GM13976 (cell line): ENCODE data around the gene DPY19L2.
"Not testable (repeated sequence)": the region's sequence is repeated elsewhere in the genome, so short reads cannot be mapped to it uniquely, and the experiment has no call there.

Source experiments
- DNase-seq: peaks from one replicate; pipeline ENCODE4 v3.0.0; 2012; ENCODE audit warnings: low spot score
- CTCF ChIP-seq: IDR thresholded peaks from 2 replicates; pipeline ENCODE4 v1.5.1; 2012; ENCODE audit warnings: borderline replicate concordance, mild to moderate bottlenecking; ENCODE audit not compliant: insufficient read depth; ENCODE audit errors: extremely low read depth, missing control alignments, control extremely low read depth
- in situ Hi-C: fragments of 300-500 bp; cut with MboI; formaldehyde crosslinking; loops from one replicate; pipeline ENCODE4 v1.12.0; 2022; ENCODE audit warnings: low sequenced_read_pairs, mixed read lengths, inconsistent platforms; ENCODE audit not compliant: unreplicated experiment

DPY19L2 gene

GRCh38 chr12:63668028-63668799, at the start of gene DPY19L2:
Gene DPY19L2 (minus strand): TSS chr12:63668493. CDS start chr12:63668393, 100 bp downstream.
- peak; percentile 34 for DNase-seq
- TF ChIP-seq CTCF = no peak
- in situ Hi-C loops = no loop called here

DNA sequence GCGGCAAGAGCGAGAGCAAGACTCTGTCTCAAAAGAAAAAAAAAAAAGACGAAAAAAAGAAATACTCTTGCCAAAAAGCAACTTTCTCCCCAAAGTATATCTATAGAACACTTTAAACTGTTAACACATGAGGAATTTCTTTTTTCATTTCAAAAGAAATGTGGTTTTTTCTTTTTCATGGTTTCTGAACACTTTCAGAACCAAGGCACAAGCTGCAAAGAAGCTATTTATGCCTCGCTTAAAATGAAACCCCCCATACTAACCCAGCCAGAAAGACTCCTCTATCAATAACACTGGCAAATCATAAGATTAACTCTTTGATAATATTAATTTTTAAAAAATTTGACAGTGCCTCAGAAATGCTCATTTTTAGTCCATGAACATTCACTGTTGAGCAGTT, 48.6 kb upstream of the DPY19L2 start:
- DNase-seq, in situ Hi-C loops: not testable (repeated sequence)

- in situ Hi-C loops = not testable (repeated sequence)
These were observed 46.9 kb upstream of the DPY19L2 start for GRCh38 chr12:63715107-63715625.

GRCh38 chr12:63714409-63714808, 46.1 kb upstream of the DPY19L2 start:
- in situ Hi-C loops, DNase-seq: not testable (repeated sequence)

More at GRCh38 chr12:63715107-63715625, 46.9 kb upstream of the DPY19L2 start:
- DNase-seq = not testable (repeated sequence)

DNA sequence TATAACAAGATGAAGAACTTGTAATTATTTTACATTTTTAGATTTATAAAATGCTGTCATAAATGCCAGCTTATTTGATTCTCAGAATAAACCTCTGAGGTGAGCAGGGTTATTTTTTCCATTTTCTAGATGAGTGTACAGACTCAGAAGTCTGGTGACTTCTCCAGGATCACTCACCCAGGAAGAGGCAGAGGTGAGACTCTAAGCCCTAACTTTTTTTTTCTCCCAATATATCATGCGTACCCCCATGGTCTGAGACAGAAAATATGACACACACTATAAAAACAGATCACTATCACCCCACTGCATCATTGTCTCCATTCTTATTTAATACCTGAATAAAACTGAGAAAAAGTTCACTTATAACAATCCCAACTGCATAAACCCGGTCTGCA, 45.4 kb upstream of the DPY19L2 start:
- in situ Hi-C loops = not testable (repeated sequence)

GRCh38 chr12:63712979-63713680, 44.8 kb upstream of the DPY19L2 start:
- in situ Hi-C loops, DNase-seq: not testable (repeated sequence)

More for the DNA sequence above, 45.4 kb upstream of the DPY19L2 start:
- DNase-seq = not testable (repeated sequence)

DNA sequence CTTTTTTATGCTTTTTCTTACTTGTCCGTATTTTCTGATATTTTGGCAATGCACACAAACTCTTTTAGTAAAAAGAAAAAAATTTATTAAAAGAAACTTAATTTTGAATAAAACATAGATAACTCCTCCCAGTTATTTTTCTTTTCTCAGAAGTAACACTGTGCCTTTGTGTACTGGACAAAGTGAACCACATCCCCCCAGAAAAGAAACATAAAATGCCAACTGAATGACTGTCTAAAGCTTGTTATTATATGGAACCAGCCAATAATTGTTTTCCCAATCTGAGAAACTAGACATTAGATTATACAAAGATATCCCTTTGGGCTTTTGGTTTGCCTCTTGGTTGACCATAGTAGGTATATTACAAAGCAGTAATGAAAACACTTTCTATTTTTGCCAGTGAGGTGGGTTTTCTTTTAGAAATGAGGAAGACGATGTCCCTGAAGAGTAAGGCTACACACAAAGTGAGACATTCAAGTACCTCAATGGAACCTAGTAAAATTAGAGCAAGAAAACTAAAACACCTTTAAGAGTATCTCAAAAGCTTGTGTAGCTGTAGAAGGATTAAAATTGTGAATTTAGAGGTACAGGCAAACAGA, 44.2 kb upstream of the DPY19L2 start:
- in situ Hi-C loops, DNase-seq: not testable (repeated sequence)

GRCh38 chr12:63711339-63711738, 43.0 kb upstream of the DPY19L2 start:
- in situ Hi-C loops, DNase-seq: not testable (repeated sequence)

GRCh38 chr12:63706336-63706735, 38.0 kb upstream of the DPY19L2 start:
- in situ Hi-C loops = no loop called here
- TF ChIP-seq CTCF = no peak
- no peak for DNase-seq

- DNase-seq, in situ Hi-C loops: not testable (repeated sequence)
These were observed 31.5 kb upstream of the DPY19L2 start for GRCh38 chr12:63699678-63700382.

DNA sequence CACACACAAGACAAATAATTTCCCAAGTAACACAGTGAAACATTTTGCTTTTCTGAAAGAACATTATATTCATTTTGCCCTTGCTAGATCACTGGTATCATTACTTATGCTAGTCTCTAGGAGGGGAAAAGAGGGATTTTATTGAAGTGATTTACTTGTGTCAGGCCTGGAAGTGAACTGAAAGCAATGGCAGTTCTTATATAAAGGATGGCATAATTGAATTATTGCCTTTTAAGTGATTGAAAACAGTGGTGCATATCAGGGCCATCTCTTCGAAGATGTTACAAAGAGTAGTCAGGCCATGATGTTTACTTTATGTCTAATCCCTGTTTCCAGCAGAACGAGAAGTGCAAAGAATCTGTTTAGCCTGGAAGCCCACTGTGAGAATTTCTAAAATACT, 30.7 kb upstream of the DPY19L2 start:
- in situ Hi-C loops, DNase-seq: not testable (repeated sequence)

DNA sequence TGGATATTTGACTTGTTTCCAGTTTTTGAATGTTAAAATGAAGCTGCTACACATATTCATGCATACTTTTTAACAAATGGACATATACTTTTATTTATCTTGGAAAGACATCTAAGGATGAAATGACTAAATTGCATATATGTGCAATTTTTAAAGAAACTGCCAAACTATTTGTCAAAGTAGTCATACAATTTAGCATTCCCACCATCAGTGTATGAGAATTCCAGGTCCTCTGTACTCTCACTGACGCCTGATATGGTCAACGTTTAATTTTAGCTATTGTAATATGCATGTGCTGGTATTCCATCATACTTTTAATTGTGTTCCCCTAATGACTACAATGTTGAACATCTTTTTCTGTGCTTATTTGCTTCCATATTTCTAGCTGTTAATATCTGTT, 22.5 kb upstream of the DPY19L2 start:
- DNase-seq, in situ Hi-C loops: not testable (repeated sequence)

DNA sequence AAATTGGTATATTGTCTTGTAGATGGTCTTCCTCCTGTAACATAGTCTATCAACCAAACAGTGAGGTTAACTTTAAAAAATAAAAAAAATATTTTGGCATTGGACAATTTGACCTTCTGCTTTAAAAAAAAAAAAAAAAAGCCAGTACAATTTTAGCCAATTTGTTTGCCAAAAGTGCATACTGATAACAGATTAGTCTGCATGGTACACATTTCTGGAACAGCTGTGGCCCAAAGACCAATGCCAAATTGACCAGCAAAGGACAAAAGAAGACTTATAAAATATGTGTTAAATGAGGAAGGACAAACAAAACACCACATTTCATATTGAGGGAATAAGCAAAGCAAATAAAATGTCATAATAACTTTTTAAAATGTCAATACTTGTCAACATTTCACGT, 20.8 kb upstream of the DPY19L2 start:
- in situ Hi-C loops, DNase-seq: not testable (repeated sequence)

- in situ Hi-C loops, DNase-seq: not testable (repeated sequence)
These were observed 18.3 kb upstream of the DPY19L2 start for GRCh38 chr12:63686623-63687022.

GRCh38 chr12:63685789-63686188, 17.5 kb upstream of the DPY19L2 start:
- in situ Hi-C loops, DNase-seq: not testable (repeated sequence)

DNA sequence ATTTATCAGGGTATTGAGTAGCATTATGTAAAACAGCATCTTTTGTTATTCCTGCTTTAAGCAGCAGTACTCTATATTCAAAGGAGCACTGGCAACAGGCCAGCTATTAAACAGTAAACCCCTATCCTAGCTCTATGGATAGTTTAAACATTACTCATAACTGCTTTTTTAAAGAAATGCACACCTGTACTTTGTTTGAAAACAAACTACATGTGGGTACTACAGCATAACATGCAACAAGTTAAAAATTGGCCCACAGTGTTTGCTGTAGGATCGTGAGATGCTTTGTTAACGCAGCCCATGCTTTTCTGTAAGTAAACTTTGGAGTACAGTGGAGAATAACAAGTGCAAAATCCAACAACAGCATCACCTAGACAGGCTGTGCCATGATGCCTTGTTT, 14.3 kb upstream of the DPY19L2 start:
- in situ Hi-C loops, DNase-seq: not testable (repeated sequence)
